Tibial nerve (tissue), 4 donors: ENCODE data around the gene LRP8.

Source experiments
- EP300 ChIP-seq, 2 donors: sonication (generic); formaldehyde crosslinking; IDR thresholded peaks; one replicate each; pipeline ENCODE4 v1.6.1; 2017; ENCODE audit warnings: antibody characterized with exemption in 2 of 2, mild to moderate bottlenecking in 1 of 2
- POLR2A ChIP-seq, 2 donors: fragments of 450-650 bp; IDR thresholded peaks; one replicate each; pipeline ENCODE4 v1.6.1; 2017; ENCODE audit warnings: antibody characterized with exemption in 2 of 2, mild to moderate bottlenecking in 2 of 2, moderate library complexity in 2 of 2
- TF ChIP-seq, protein P1 (sequence below), 5 experiments: fragments of 200-600 bp in 3 of 5; fragments of 450-650 bp in 2 of 5; sonication (generic) in 3 of 5; IDR thresholded peaks; one replicate each; pipeline ENCODE4 v1.5.1; 2016 to 2019; ENCODE audit warnings: antibody characterized with exemption in 5 of 5, mild to moderate bottlenecking in 3 of 5, moderate library complexity in 2 of 5

DNA sequence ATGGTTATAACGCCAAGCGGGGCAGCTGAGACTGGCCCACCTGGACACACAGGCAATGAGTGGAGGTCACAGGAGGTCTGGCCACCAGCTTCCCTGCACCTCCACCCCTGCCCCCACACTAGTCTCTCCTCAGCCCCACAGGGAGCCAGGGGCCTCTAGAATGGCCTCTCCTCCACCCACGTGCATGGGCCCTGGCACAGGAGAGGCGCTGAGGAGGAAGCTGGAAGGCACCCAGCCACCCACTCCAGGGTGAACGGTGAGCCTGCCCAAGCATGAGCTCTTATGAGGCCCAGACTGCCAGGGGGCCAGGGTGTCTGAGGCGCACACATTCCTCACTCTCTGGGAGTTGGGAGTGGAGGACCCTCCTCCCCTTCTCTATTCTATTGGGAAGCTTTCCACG is 22.2 kb downstream of the LRP8 start:
- no peak for TF ChIP-seq EP300 (IDR thresholded peaks at IDR 0.05)
- TF ChIP-seq, protein P1, sequence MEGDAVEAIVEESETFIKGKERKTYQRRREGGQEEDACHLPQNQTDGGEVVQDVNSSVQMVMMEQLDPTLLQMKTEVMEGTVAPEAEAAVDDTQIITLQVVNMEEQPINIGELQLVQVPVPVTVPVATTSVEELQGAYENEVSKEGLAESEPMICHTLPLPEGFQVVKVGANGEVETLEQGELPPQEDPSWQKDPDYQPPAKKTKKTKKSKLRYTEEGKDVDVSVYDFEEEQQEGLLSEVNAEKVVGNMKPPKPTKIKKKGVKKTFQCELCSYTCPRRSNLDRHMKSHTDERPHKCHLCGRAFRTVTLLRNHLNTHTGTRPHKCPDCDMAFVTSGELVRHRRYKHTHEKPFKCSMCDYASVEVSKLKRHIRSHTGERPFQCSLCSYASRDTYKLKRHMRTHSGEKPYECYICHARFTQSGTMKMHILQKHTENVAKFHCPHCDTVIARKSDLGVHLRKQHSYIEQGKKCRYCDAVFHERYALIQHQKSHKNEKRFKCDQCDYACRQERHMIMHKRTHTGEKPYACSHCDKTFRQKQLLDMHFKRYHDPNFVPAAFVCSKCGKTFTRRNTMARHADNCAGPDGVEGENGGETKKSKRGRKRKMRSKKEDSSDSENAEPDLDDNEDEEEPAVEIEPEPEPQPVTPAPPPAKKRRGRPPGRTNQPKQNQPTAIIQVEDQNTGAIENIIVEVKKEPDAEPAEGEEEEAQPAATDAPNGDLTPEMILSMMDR (IDR thresholded peaks at IDR 0.05): no peak
- no peak for TF ChIP-seq POLR2A (IDR thresholded peaks at IDR 0.05)
